Ovary (tissue), 3 donors: ENCODE data around the gene CLEC16A.

Source experiments
- CTCF ChIP-seq, 3 donors: fragments of 450-650 bp in 2 of 3; fragments of 200-600 bp in 1 of 3; IDR thresholded peaks; one replicate each; pipeline versions ENCODE4 v1.5.1 to v1.8.0; 2016 to 2022; ENCODE audit warnings: antibody characterized with exemption in 3 of 3, mild to moderate bottlenecking in 1 of 3
- POLR2A ChIP-seq: fragments of 450-650 bp; IDR thresholded peaks from one replicate; pipeline ENCODE4 v1.6.1; 2017; ENCODE audit warnings: antibody characterized with exemption, mild to moderate bottlenecking, moderate library complexity
- donor health status: DM: no; HTN: no; CAD: no.

- TF ChIP-seq POLR2A (no peak), CTCF (IDR thresholded peaks at IDR 0.05) (no peak)
Measured at GRCh38 chr16:10995565-10995964, 51.2 kb downstream of the CLEC16A start.
